Fibroblast of lung (primary cell): ENCODE results near the gene SNAPIN. TPM values are rescaled to one million over a fixed set of nuclear protein-coding genes. Genes with fewer than 3 reads are reported as not detected.
"Not testable (repeated sequence)": the region's sequence is repeated elsewhere in the genome, so short reads cannot be mapped to it uniquely, and the experiment has no call there.

Experiments
- DNase-seq, 2 donors: peaks; one replicate each; pipeline versions ENCODE4 v3.0.0 to v3.0.0-alpha.2; 2010; ENCODE audit warnings: low read depth in 2 of 2
- H2AFZ ChIP-seq: 2 replicates; pipeline ENCODE4 v1.5.1; 2012; ENCODE audit warnings: low read length, control low read depth, inconsistent platforms
- H3K27ac ChIP-seq: 2 replicates; pipeline ENCODE4 v1.5.1; 2011; ENCODE audit warnings: low read length, control low read depth; ENCODE audit not compliant: insufficient read depth
- H3K27me3 ChIP-seq: 2 replicates; pipeline ENCODE4 v1.5.1; 2011; ENCODE audit warnings: mild to moderate bottlenecking, low read length; ENCODE audit not compliant: control insufficient read depth, insufficient read depth
- H3K36me3 ChIP-seq: 2 replicates; pipeline ENCODE4 v1.5.1; 2011; ENCODE audit warnings: low read length; ENCODE audit not compliant: control insufficient read depth, insufficient read depth
- H3K4me1 ChIP-seq: 2 replicates; pipeline ENCODE4 v1.5.1; 2011; ENCODE audit warnings: low read length; ENCODE audit not compliant: control insufficient read depth, insufficient read depth; ENCODE audit errors: extremely low read depth
- H3K4me2 ChIP-seq: 2 replicates; pipeline ENCODE4 v1.5.1; 2011; ENCODE audit warnings: low read length, control low read depth; ENCODE audit not compliant: insufficient read depth; ENCODE audit errors: extremely low read depth
- H3K4me3 ChIP-seq, 4 experiments: fragments of 200-600 bp in 1 of 4; sonication (generic) in 1 of 4; replicated peaks in 1 of 4; 2 replicates each; pipeline ENCODE4 v1.5.1; 2011 to 2016; ENCODE audit warnings: low read length in 4 of 4, low read depth in 3 of 4, mild to moderate bottlenecking in 3 of 4, control low read depth in 2 of 4, inconsistent platforms in 1 of 4, mixed read lengths in 1 of 4; ENCODE audit not compliant: insufficient read depth in 1 of 4; ENCODE audit errors: control extremely low read depth in 1 of 4
- H3K79me2 ChIP-seq: 2 replicates; pipeline ENCODE4 v1.5.1; 2012; ENCODE audit warnings: mild to moderate bottlenecking, low read length, inconsistent platforms; ENCODE audit not compliant: control insufficient read depth, insufficient read depth
- H3K9ac ChIP-seq: 2 replicates; pipeline ENCODE4 v1.5.1; 2011; ENCODE audit warnings: mild to moderate bottlenecking, low read length, control low read depth; ENCODE audit not compliant: insufficient read depth
- H3K9me3 ChIP-seq: 2 replicates; pipeline ENCODE4 v1.5.1; 2012; ENCODE audit warnings: low read depth, low read length; ENCODE audit not compliant: control insufficient read depth, insufficient read depth
- H4K20me1 ChIP-seq: 2 replicates; pipeline ENCODE4 v1.5.1; 2011; ENCODE audit warnings: low read length; ENCODE audit not compliant: control insufficient read depth, insufficient read depth; ENCODE audit errors: extremely low read depth
- EZH2 ChIP-seq: IDR thresholded peaks from 2 replicates; pipeline ENCODE4 v1.5.1; 2012; ENCODE audit warnings: low read length, control low read depth, mild to moderate bottlenecking; ENCODE audit errors: missing control alignments
- polyA plus RNA-seq, 2 donors: library from polyadenylated mRNA; depleted of rRNA in 1 of 2; stranded (reverse) in 1 of 2; unstranded in 1 of 2; fragments of >200 nt; gene quantifications; 2 replicates each; pipeline ENCODE4 v1.2.1, GENCODE V29; 2011 to 2012; ENCODE audit warnings: missing spikeins in 1 of 2
- total RNA-seq: library from RNA; depleted of rRNA; stranded (reverse); fragments of >200 nt; gene quantifications from 2 replicates; pipeline ENCODE4 v1.2.1, GENCODE V29; 2014
- TF ChIP-seq, protein P1 (sequence below), 2 donors: IDR thresholded peaks in 1 of 2; conservative IDR thresholded peaks in 1 of 2; 1 replicate in 1 of 2; 2 replicates in 1 of 2; pipeline ENCODE4 v1.5.1; 2011 to 2012; ENCODE audit warnings: low read length in 2 of 2, control low read depth in 1 of 2, inconsistent platforms in 1 of 2, low read depth in 1 of 2, mild to moderate bottlenecking in 1 of 2

SNAPIN gene
- total and polyA plus RNA-seq, 2 donors (not counting 1 experiment from before 2014, with no cell fraction given) = 56.8 to 76.5 TPM

DNA sequence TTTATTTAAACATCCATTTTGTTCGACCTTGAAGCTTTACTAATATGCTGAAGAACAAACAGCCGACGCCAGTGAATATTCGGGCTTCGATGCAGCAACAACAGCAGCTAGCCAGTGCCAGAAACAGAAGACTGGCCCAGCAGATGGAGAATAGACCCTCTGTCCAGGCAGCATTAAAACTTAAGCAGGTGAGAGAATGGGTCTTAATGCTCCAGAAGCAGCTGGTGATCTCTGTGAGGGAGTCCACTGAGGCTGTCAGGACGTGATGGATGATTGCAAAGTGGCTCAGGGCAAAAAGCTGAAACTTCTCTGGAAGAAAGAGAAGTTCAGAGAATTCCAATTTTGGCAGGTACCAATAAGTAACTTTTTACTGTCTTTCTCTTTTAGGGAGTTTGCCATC, 20.2 kb upstream of the SNAPIN start:
- Histone ChIP-seq H2AFZ (no peak overlapping the region), H3K4me2 (no peak overlapping the region), H3K4me3 (no peak overlapping the region), H4K20me1 (no peaks in the 10 kb centered on the region), H3K4me1 (peaks cover 4% of the 10 kb centered on the region), H3K36me3 (peaks cover 26% of the 10 kb centered on the region), H3K9me3 (no peaks in the 10 kb centered on the region), H3K27me3 (no peaks in the 10 kb centered on the region), H3K9ac (no peak overlapping the region), H3K79me2 (peaks cover 35% of the 10 kb centered on the region), H3K27ac (no peak overlapping the region)
- no peak for DNase-seq
- TF ChIP-seq, protein P1, sequence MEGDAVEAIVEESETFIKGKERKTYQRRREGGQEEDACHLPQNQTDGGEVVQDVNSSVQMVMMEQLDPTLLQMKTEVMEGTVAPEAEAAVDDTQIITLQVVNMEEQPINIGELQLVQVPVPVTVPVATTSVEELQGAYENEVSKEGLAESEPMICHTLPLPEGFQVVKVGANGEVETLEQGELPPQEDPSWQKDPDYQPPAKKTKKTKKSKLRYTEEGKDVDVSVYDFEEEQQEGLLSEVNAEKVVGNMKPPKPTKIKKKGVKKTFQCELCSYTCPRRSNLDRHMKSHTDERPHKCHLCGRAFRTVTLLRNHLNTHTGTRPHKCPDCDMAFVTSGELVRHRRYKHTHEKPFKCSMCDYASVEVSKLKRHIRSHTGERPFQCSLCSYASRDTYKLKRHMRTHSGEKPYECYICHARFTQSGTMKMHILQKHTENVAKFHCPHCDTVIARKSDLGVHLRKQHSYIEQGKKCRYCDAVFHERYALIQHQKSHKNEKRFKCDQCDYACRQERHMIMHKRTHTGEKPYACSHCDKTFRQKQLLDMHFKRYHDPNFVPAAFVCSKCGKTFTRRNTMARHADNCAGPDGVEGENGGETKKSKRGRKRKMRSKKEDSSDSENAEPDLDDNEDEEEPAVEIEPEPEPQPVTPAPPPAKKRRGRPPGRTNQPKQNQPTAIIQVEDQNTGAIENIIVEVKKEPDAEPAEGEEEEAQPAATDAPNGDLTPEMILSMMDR (conservative IDR thresholded peaks at IDR 0.05 in 1 of 2, IDR thresholded peaks at IDR 0.05 in 1 of 2; ENCODE audit: low read depth in 1 of 2, low read length in 2 of 2) = no peak
- no peak for TF ChIP-seq EZH2

DNA sequence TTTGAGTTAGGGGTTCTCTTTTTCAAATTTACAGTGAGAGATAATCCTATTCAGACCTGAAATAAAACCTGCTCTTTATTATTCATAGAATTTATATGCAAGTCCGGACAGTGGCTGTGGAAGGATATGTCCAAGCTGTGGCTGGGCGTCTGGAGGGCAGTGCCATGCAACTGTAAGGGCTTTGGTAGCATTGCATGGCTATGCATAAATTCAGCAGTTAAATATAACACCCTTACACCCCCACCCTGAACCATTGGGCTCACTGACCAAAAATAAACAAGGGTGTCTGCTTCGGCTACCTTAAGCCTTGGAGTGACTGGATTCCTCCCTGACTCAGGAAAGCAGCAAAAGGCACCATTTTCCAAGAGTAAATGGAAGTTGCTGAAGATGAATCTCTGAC, 19.2 kb upstream of the SNAPIN start:
- Histone ChIP-seq H3K4me3 (no peak overlapping the region), H3K27ac (no peak overlapping the region), H4K20me1 (no peaks in the 10 kb centered on the region), H3K4me1 (no peaks in the 10 kb centered on the region), H2AFZ (no peak overlapping the region), H3K4me2 (no peak overlapping the region), H3K9ac (no peak overlapping the region), H3K27me3 (no peaks in the 10 kb centered on the region), H3K36me3 (peaks cover 28% of the 10 kb centered on the region), H3K9me3 (no peaks in the 10 kb centered on the region), H3K79me2 (peaks cover 35% of the 10 kb centered on the region)
- no peak for DNase-seq
- TF ChIP-seq, protein P1 (conservative IDR thresholded peaks at IDR 0.05 in 1 of 2, IDR thresholded peaks at IDR 0.05 in 1 of 2; ENCODE audit: low read depth in 1 of 2, low read length in 2 of 2) = no peak
- no peak for TF ChIP-seq EZH2

DNA sequence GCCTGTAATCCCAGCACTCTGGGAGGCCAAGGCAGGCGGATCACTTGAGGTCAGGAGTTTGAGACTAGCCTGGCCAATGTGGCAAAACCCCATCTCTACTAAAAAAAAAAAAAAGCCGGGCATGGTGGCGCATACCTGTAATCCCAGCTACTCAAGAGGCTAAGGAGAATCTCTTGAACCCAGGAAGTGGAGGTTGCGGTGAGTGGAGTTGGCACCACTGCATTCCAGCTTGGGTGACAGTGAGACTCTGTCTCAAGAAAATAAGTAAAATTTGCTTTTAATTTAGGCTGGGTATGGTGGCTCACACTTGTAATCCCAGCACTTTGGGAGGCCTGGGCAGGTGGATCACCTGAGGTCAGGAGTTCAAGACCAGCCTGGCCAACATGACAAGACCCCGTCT, 18.3 kb upstream of the SNAPIN start:
- Histone ChIP-seq H3K36me3 (peaks cover 31% of the 10 kb centered on the region), H3K79me2 (peaks cover 27% of the 10 kb centered on the region)
- not testable (repeated sequence) for H3K4me2 ChIP-seq, H3K27me3 ChIP-seq, H2AFZ ChIP-seq, H3K9me3 ChIP-seq, H3K4me1 ChIP-seq, H3K9ac ChIP-seq, H4K20me1 ChIP-seq, H3K27ac ChIP-seq, DNase-seq, H3K4me3 ChIP-seq
